HL-60 (cell line): Measurements from ENCODE around the gene ACOXL.

Experiments
- DNase-seq, 2 experiments: peaks; one replicate each; pipeline ENCODE4 v3.0.0-alpha.2; 2010 to 2020; ENCODE audit warnings: low read depth in 1 of 2, low spot score in 1 of 2
- H3K27ac ChIP-seq: fragments of 250-450 bp; sonication (Bioruptor Pico); replicated peaks from 2 replicates; pipeline ENCODE4 v1.5.1; 2020; ENCODE audit warnings: mild to moderate bottlenecking, moderate library complexity
- H3K27me3 ChIP-seq: fragments of 250-450 bp; sonication (Bioruptor Pico); 2 replicates; pipeline ENCODE4 v1.5.1; 2021; ENCODE audit warnings: mild to moderate bottlenecking, moderate library complexity; ENCODE audit not compliant: insufficient read depth, poor library complexity, severe bottlenecking
- H3K4me3 ChIP-seq: replicated peaks from 2 replicates; pipeline ENCODE4 v1.5.1; 2011; ENCODE audit warnings: mild to moderate bottlenecking, control low read depth, low read length; ENCODE audit not compliant: insufficient read depth
- CTCF ChIP-seq: IDR thresholded peaks from one replicate; pipeline ENCODE4 v1.5.1; 2011; ENCODE audit warnings: low read length, control low read depth, inconsistent platforms; ENCODE audit not compliant: insufficient read depth
- GABPA ChIP-seq: IDR thresholded peaks from 2 replicates; pipeline ENCODE4 v1.6.1; 2012; ENCODE audit warnings: low read depth
- POLR2AphosphoS5 ChIP-seq: IDR thresholded peaks from 2 replicates; pipeline ENCODE4 v1.6.1; 2012; ENCODE audit warnings: low read depth
- REST ChIP-seq: IDR thresholded peaks from 2 replicates; pipeline ENCODE4 v1.6.1; 2012; ENCODE audit warnings: low read depth; ENCODE audit not compliant: insufficient replicate concordance
- SPI1 ChIP-seq: IDR thresholded peaks from 2 replicates; pipeline ENCODE4 v1.6.1; 2012; ENCODE audit warnings: low read depth, mild to moderate bottlenecking, borderline replicate concordance

The ACOXL gene

GRCh38 chr2:110773401-110773921, 41.1 kb downstream of the ACOXL start:
- TF ChIP-seq CTCF = no peak
- TF ChIP-seq SPI1 = no peak
- TF ChIP-seq REST = no peak
- no peak for TF ChIP-seq GABPA
- TF ChIP-seq POLR2AphosphoS5 = no peak
- no peak overlapping the region for H3K27ac ChIP-seq
- peaks cover 3% of the 10 kb centered on the region for H3K27me3 ChIP-seq
- H3K4me3 ChIP-seq = no peak overlapping the region
- DNase-seq = no peak

GRCh38 chr2:110774701-110775100, 42.3 kb downstream of the ACOXL start:
- DNase-seq = no peak
- H3K27ac ChIP-seq = no peak overlapping the region
- H3K27me3 ChIP-seq = peaks cover 3% of the 10 kb centered on the region
- no peak overlapping the region for H3K4me3 ChIP-seq
- no peak for TF ChIP-seq CTCF
- TF ChIP-seq REST = no peak
- TF ChIP-seq GABPA = no peak

- Histone ChIP-seq H3K27me3 (peaks cover 3% of the 10 kb centered on the region), H3K4me3 (no peak overlapping the region), H3K27ac (no peak overlapping the region)
- TF ChIP-seq CTCF (no peak), SPI1 (no peak), POLR2AphosphoS5 (no peak), REST (no peak), GABPA (no peak)
- DNase-seq = no peak
Observed at GRCh38 chr2:110777531-110778311, 45.3 kb downstream of the ACOXL start.
